DOHH2 (cell line): ENCODE results near the gene GRK2.
A peak's percentile ranks its signal among the peaks of the same experiment; 100 is the strongest.

ENCODE experiments used
- H3F3A ChIP-seq: fragments of 200-600 bp; sonication (generic), shearing (Covaris generic); 2 replicates; pipeline ENCODE4 v1.6.0; 2016; ENCODE audit warnings: antibody characterized with exemption, mild to moderate bottlenecking; ENCODE audit not compliant: control insufficient read depth, insufficient read depth
- H3K27ac ChIP-seq: fragments of 200-600 bp; sonication (generic); 2 replicates; pipeline ENCODE4 v1.5.1; 2014; ENCODE audit warnings: low read depth, mild to moderate bottlenecking, low read length, moderate library complexity
- H3K27me3 ChIP-seq: fragments of 200-600 bp; sonication (generic); 2 replicates; pipeline ENCODE4 v1.6.1; 2014; ENCODE audit warnings: mild to moderate bottlenecking, low read length, mixed read lengths; ENCODE audit not compliant: control insufficient read depth
- H3K36me3 ChIP-seq: fragments of 200-600 bp; sonication (generic); 2 replicates; pipeline ENCODE4 v1.6.1; 2014; ENCODE audit warnings: mild to moderate bottlenecking, low read length, moderate library complexity, mixed read lengths; ENCODE audit not compliant: control insufficient read depth
- H3K4me1 ChIP-seq: fragments of 200-600 bp; sonication (generic); 2 replicates; pipeline ENCODE4 v1.6.1; 2014; ENCODE audit warnings: mild to moderate bottlenecking, low read length, mixed read lengths; ENCODE audit not compliant: control insufficient read depth
- H3K4me2 ChIP-seq: fragments of 200-600 bp; sonication (generic); 2 replicates; pipeline ENCODE4 v1.6.0; 2014; ENCODE audit warnings: mild to moderate bottlenecking, low read length, moderate library complexity
- H3K4me3 ChIP-seq: fragments of 200-600 bp; sonication (generic); 2 replicates; pipeline ENCODE4 v1.5.1; 2014; ENCODE audit warnings: mild to moderate bottlenecking, low read length, mixed read lengths
- H3K79me2 ChIP-seq: fragments of 200-600 bp; sonication (generic); 2 replicates; pipeline ENCODE4 v1.6.1; 2014; ENCODE audit warnings: mild to moderate bottlenecking, low read length, mixed read lengths; ENCODE audit not compliant: control insufficient read depth
- H3K9me2 ChIP-seq: fragments of 200-600 bp; sonication (generic); replicated peaks from 2 replicates; pipeline ENCODE4 v1.6.1; 2014; ENCODE audit warnings: mild to moderate bottlenecking, low read length, mixed read lengths; ENCODE audit not compliant: control insufficient read depth
- H3K9me3 ChIP-seq: fragments of 200-600 bp; sonication (generic); 2 replicates; pipeline ENCODE4 v1.6.1; 2014; ENCODE audit warnings: antibody characterized with exemption, low read length, mixed read lengths; ENCODE audit not compliant: control insufficient read depth, insufficient read depth
- H4K20me1 ChIP-seq: fragments of 200-600 bp; sonication (generic); 2 replicates; pipeline ENCODE4 v1.6.0; 2014; ENCODE audit warnings: low read depth, mild to moderate bottlenecking, antibody characterized with exemption, low read length, moderate library complexity; ENCODE audit not compliant: control insufficient read depth, insufficient read depth
- EZH2phosphoT487 ChIP-seq: fragments of 200-600 bp; sonication (generic); IDR thresholded peaks from 2 replicates; pipeline ENCODE4 v1.6.1; 2017; ENCODE audit warnings: borderline replicate concordance, mild to moderate bottlenecking, antibody characterized with exemption, low read length, moderate library complexity, mixed read lengths
- TF ChIP-seq, protein P1 (sequence below): fragments of 200-600 bp; sonication (generic); IDR thresholded peaks from one replicate; pipeline ENCODE4 v1.5.1; 2014; ENCODE audit warnings: antibody characterized with exemption, mild to moderate bottlenecking, low read depth, low read length; ENCODE audit not compliant: poor library complexity, severe bottlenecking

Gene GRK2

DNA sequence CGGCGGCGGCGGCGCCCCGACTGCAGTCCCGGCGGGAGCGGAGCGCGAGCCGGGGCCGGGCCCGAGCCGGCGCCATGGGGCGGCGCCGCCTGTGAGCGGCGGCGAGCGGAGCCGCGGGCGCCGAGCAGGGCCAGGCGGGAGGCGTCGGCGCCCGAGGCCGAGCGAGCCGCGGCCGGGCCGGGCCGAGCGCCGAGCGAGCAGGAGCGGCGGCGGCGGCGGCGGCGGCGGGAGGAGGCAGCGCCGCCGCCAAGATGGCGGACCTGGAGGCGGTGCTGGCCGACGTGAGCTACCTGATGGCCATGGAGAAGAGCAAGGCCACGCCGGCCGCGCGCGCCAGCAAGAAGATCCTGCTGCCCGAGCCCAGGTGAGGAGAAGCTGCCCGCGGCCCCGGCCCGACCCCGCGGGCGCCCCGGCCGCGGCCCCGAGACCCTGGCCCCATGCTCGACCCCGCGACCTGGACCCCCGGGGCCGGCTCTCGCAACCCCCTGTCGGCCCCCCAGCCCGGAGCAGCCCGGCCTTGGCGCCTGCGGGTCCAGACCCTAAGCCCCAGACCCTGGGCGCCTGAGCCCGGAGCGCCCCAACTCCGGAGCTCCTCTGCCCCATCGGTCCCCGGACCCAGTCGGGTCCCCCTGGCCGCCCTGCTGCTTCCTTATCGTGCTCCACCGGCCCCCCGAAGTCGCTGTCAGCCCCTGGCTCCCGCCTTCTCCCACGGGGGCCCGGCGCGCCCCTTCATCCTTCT is at the start of gene GRK2:
Gene GRK2, plus strand, starts transcription at position 25 of the 739 bp plus-strand sequence. Its CDS starts 227 bp downstream, at position 252.
- peaks cover 74% of the 10 kb centered on the region for H3K4me1 ChIP-seq
- peak within 1 kb of the TSS; percentile 100 for H3K27ac ChIP-seq

GRCh38 chr11:67227726-67228125 is 38.5 kb upstream of the GRK2 start:
- Histone ChIP-seq H3K27me3 (no peaks in the 10 kb centered on the region), H3K9me2 (no peaks in the 10 kb centered on the region), H3F3A (no peaks in the 10 kb centered on the region), H3K4me2 (no peak overlapping the region), H3K79me2 (no peaks in the 10 kb centered on the region), H3K4me1 (no peaks in the 10 kb centered on the region), H3K9me3 (no peaks in the 10 kb centered on the region), H3K36me3 (peaks cover 61% of the 10 kb centered on the region), H3K27ac (no peak overlapping the region), H3K4me3 (no peak overlapping the region), H4K20me1 (no peaks in the 10 kb centered on the region)
- TF ChIP-seq, protein P1, sequence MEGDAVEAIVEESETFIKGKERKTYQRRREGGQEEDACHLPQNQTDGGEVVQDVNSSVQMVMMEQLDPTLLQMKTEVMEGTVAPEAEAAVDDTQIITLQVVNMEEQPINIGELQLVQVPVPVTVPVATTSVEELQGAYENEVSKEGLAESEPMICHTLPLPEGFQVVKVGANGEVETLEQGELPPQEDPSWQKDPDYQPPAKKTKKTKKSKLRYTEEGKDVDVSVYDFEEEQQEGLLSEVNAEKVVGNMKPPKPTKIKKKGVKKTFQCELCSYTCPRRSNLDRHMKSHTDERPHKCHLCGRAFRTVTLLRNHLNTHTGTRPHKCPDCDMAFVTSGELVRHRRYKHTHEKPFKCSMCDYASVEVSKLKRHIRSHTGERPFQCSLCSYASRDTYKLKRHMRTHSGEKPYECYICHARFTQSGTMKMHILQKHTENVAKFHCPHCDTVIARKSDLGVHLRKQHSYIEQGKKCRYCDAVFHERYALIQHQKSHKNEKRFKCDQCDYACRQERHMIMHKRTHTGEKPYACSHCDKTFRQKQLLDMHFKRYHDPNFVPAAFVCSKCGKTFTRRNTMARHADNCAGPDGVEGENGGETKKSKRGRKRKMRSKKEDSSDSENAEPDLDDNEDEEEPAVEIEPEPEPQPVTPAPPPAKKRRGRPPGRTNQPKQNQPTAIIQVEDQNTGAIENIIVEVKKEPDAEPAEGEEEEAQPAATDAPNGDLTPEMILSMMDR, result no peak
- TF ChIP-seq EZH2phosphoT487, result no peak

More for the DNA sequence above, at the start of gene GRK2:
- Histone ChIP-seq H4K20me1 (peaks cover 4% of the 10 kb centered on the region), H3K79me2 (peaks cover 58% of the 10 kb centered on the region), H3K36me3 (peaks cover 54% of the 10 kb centered on the region), H3K4me3 (peak within 1 kb of the TSS; percentile 91), H3K9me3 (no peaks in the 10 kb centered on the region), H3K9me2 (no peaks in the 10 kb centered on the region), H3F3A (peaks cover 42% of the 10 kb centered on the region), H3K4me2 (peak within 1 kb of the TSS; percentile 100), H3K27me3 (no peaks in the 10 kb centered on the region)
- TF ChIP-seq EZH2phosphoT487, result no peak
- TF ChIP-seq, protein P1, result no peak

- Histone ChIP-seq H3K4me3 (no peak overlapping the region), H3F3A (no peaks in the 10 kb centered on the region), H3K27me3 (no peaks in the 10 kb centered on the region), H3K79me2 (no peaks in the 10 kb centered on the region), H3K27ac (no peak overlapping the region), H4K20me1 (no peaks in the 10 kb centered on the region), H3K4me1 (no peaks in the 10 kb centered on the region), H3K9me2 (no peaks in the 10 kb centered on the region), H3K9me3 (no peaks in the 10 kb centered on the region), H3K36me3 (peaks cover 60% of the 10 kb centered on the region), H3K4me2 (no peak overlapping the region)
- no peak for TF ChIP-seq EZH2phosphoT487
- TF ChIP-seq, protein P1, result no peak
Measured at GRCh38 chr11:67230406-67230805, 35.9 kb upstream of the GRK2 start.
